Measurements from ENCODE around the gene ALAS1. TPM values are rescaled to one million over a fixed set of nuclear protein-coding genes. Genes with fewer than 3 reads are reported as not detected.

Gene ALAS1
- total and polyA plus RNA-seq, 2 donors (not counting 3 experiments of a cell fraction or from before 2014, with no cell fraction given), result 45.1 to 72.1 TPM

- intact Hi-C loops (cut with micrococcal nuclease) (loop anchor here (1.0 to 5.0 kb wide), 5 partner anchors 19 to 215 kb away; partner anchors contain the start of genes ALAS1, POC1A and WDR82), dilution Hi-C loops (cut with MboI; ENCODE audit: extremely low pct_ligation_motif_present, low sequenced_read_pairs) (no loop called here)
- H2AFZ ChIP-seq (ENCODE audit: low read depth, low read length), result no peak overlapping the region
- no peaks in the 10 kb centered on the region for H3K9me1 ChIP-seq (replicated peaks; ENCODE audit: control insufficient read depth, extremely low read depth, insufficient read depth, low read length)
- H3K9ac ChIP-seq (replicated peaks; ENCODE audit: extremely low read depth, insufficient read depth, low read length), result peak overlapping the region; percentile 70
- TF ChIP-seq MAX (IDR thresholded peaks at IDR 0.05; ENCODE audit: insufficient read depth, insufficient read length) (no peak), CTCF (IDR thresholded peaks at IDR 0.05; ENCODE audit: extremely low read depth in 1 of 2, insufficient read depth in 1 of 2, low read depth in 1 of 2, low read length in 2 of 2) (no peak), MYC (IDR thresholded peaks at IDR 0.05; ENCODE audit: low read depth, low read length) (no peak), JUN (IDR thresholded peaks at IDR 0.05; ENCODE audit: borderline replicate concordance, insufficient read depth, insufficient read length, low read depth) (no peak), GATA2 (IDR thresholded peaks at IDR 0.05; ENCODE audit: insufficient read depth, insufficient read length, low read depth, low read length) (no peak), EZH2 (IDR thresholded peaks at IDR 0.05; ENCODE audit: borderline replicate concordance, low read depth, low read length, severe bottlenecking) (no peak), POLR2A (IDR thresholded peaks at IDR 0.05; ENCODE audit: low read depth, low read length) (no peak), FOS (IDR thresholded peaks at IDR 0.05; ENCODE audit: borderline replicate concordance, insufficient read depth, low read length) (no peak)
- H3K27me3 ChIP-seq (ENCODE audit: control insufficient read depth in 2 of 2, insufficient read depth in 2 of 2, low read length in 2 of 2), result no peaks in the 10 kb centered on the region
- peaks cover 32% of the 10 kb centered on the region for H3K4me1 ChIP-seq (ENCODE audit: control insufficient read depth, extremely low read depth, insufficient read depth, low read length)
- no peaks in the 10 kb centered on the region for H3K79me2 ChIP-seq (ENCODE audit: control insufficient read depth, insufficient read depth, low read length)
- H3K4me3 ChIP-seq (replicated peaks in 1 of 3; ENCODE audit: insufficient read depth in 1 of 3, low read depth in 1 of 3, low read length in 3 of 3), result no peak overlapping the region
- DNase-seq (ENCODE audit: low read depth, low spot score) (no peak), FAIRE-seq (no peak)
- CTCF ChIA-PET, result interaction anchor here (0.9 to 9.7 kb wide), 6 partner anchors 14 to 216 kb away, joined by 3 to 133 read pairs (median 5); no protein-coding TSS in a partner anchor
- POLR2A ChIA-PET, result interaction anchor here (0.8 to 1.9 kb wide), 2 partner anchors 10 to 60 kb away, joined by 5 to 8 read pairs; partner anchors contain the start of gene WDR82
- H3K9me3 ChIP-seq (replicated peaks; ENCODE audit: control insufficient read depth, insufficient read depth, low read length), result no peaks in the 10 kb centered on the region
- H4K20me1 ChIP-seq (replicated peaks; ENCODE audit: control insufficient read depth, extremely low read depth, insufficient read depth, low read length), result no peaks in the 10 kb centered on the region
- TSS peak; percentile 93 for BruUV-seq (replicated peaks)
- peak overlapping the region; percentile 97 for H3K27ac ChIP-seq (ENCODE audit: insufficient read depth, low read depth, low read length)
- H3K36me3 ChIP-seq (ENCODE audit: control insufficient read depth in 2 of 2, extremely low read depth in 1 of 2, insufficient read depth in 2 of 2, low read length in 2 of 2), result peaks cover 11 to 20% of the 10 kb centered on the region in 2 experiments
- H3K4me2 ChIP-seq (ENCODE audit: insufficient read depth, low read length), result peak overlapping the region; percentile 66
Observed at GRCh38 chr3:52217409-52217805, 19.4 kb downstream of the ALAS1 start.
